IPS DF 6.9 (cell line): ENCODE results near the gene SPTBN5.

Experiments
- DNase-seq: peaks from one replicate; pipeline ENCODE4 v3.0.0-alpha.2; 2013; ENCODE audit warnings: low read depth, low spot score
- H3K27ac ChIP-seq: one replicate; pipeline ENCODE4 v1.5.1; 2013; ENCODE audit warnings: low read length, control low read depth
- H3K27me3 ChIP-seq: 2 replicates; pipeline ENCODE4 v1.6.1; 2013; ENCODE audit warnings: mild to moderate bottlenecking, low read length; ENCODE audit not compliant: control insufficient read depth, insufficient read depth
- H3K36me3 ChIP-seq: 2 replicates; pipeline ENCODE4 v1.6.1; 2013; ENCODE audit warnings: low read length; ENCODE audit not compliant: control insufficient read depth, insufficient read depth
- H3K4me1 ChIP-seq: 2 replicates; pipeline ENCODE4 v1.6.1; 2013; ENCODE audit warnings: low read length; ENCODE audit not compliant: control insufficient read depth, insufficient read depth
- H3K4me3 ChIP-seq: 2 replicates; pipeline ENCODE4 v1.5.1; 2013; ENCODE audit warnings: mild to moderate bottlenecking, low read length
- H3K9me3 ChIP-seq: 2 replicates; pipeline ENCODE4 v1.6.1; 2013; ENCODE audit warnings: low read length, inconsistent platforms; ENCODE audit not compliant: control insufficient read depth, insufficient read depth
- WGBS: extraction: QIAGEN DNeasy Blood & Tissue Kit; methylation state at CpG from one replicate; pipeline ENCODE4 v1.1.7; 2013; ENCODE audit warnings: mixed read lengths, missing lambda C conversion rate; ENCODE audit not compliant: insufficient read length, insufficient coverage; 5-methylcytosine and 5-hydroxymethylcytosine counted together

SPTBN5 gene

GRCh38 chr15:41856262-41856661 is 37.6 kb downstream of the SPTBN5 start:
- no peak for DNase-seq
- Histone ChIP-seq H3K27ac (no peak overlapping the region), H3K9me3 (no peaks in the 10 kb centered on the region), H3K36me3 (no peaks in the 10 kb centered on the region; the same call in 1 of the 2 replicates), H3K4me1 (no peaks in the 10 kb centered on the region), H3K4me3 (no peak overlapping the region), H3K27me3 (no peaks in the 10 kb centered on the region)
- no CpG with 5 or more reads among the region's 17 CpGs for WGBS

DNA sequence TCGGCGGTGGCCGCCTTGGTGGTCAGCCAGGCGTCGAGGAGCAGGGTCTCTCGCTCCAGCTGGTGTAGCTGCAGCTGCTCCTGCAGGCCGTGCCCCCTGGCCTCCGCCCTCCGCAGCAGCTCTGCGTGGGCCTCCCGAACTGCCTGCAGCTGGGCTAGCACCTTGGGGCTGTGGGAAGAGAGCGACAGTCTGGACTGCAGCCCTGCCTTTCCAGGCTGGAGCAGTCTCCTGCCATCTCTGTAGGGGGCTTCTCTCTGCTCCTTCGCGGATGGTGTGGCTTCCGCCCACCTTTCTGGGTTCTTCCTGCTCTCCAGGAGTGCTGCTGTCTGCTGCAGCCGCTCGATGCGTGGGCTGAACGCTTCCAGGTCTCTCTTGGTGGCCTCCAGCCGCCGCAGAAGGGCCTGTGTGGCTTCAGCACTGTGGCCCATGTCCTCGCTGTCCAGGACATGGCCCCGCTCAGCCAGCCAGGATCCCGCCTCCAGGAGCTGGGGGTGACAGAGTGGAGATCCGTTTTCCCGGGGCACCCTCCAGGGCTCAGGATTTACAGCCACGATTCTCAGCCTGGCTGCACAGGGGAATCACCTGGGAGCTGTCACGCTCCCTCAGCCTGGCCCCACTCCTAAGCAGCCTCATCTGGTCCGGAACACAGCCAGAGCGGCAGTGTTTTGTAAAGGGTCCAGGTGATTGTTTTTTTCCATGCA is 38.4 kb downstream of the SPTBN5 start:
- no peaks in the 10 kb centered on the region for H3K9me3 ChIP-seq
- H3K4me3 ChIP-seq = no peak overlapping the region
- H3K27me3 ChIP-seq = no peaks in the 10 kb centered on the region
- no peaks in the 10 kb centered on the region for H3K4me1 ChIP-seq
- no CpG with 5 or more reads among the region's 30 CpGs for WGBS
- H3K36me3 ChIP-seq = no peaks in the 10 kb centered on the region; the same call in 1 of the 2 replicates
- H3K27ac ChIP-seq = no peak overlapping the region
- no peak for DNase-seq

DNA sequence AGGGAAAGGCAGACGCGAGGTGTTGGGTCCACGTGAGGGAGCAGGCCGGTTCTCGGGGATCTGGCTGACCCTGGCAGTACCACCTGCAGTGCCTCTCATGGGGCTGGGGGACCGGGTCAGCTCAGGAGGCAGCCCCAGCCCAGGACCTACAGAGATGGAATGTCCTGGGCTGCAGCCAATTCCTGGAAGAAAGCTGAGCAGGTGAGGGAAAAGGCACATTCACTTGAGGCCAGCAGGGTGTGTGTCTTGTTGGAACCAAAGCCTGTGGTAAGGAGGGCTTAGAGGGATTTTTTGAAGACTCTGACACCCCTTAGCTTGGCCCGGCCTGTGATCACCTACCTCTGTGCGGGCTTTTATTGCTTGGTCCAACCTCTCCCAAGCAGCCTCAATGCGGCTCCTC is 39.4 kb downstream of the SPTBN5 start:
- WGBS = no CpG with 5 or more reads among the region's 9 CpGs
- Histone ChIP-seq H3K9me3 (no peaks in the 10 kb centered on the region), H3K36me3 (no peaks in the 10 kb centered on the region; the same call in 1 of the 2 replicates), H3K27ac (no peak overlapping the region), H3K4me1 (no peaks in the 10 kb centered on the region), H3K27me3 (no peaks in the 10 kb centered on the region), H3K4me3 (no peak overlapping the region)
- DNase-seq = no peak

DNA sequence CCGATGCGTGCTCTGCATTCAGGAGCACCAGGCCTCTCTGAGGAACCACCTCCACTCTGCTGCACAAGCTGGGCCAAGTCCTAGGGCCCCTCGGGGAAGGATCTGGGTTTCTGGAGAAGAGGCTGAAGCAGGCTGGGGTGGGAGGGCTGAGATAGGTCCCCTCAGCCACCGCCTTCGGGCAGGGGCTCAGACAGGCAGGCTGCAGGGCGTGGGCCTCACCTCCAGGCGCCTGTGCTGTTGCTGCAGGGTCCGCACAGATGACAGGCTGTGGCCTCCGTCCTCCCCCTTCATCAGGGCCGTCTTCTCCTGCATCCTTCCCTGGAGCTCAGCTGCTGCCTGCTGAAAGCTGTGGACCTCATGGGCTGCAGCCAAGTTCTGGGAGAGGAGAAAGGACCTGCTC is 40.0 kb downstream of the SPTBN5 start:
- WGBS = no CpG with 5 or more reads among the region's 10 CpGs

GRCh38 chr15:41852736-41853590 is 40.9 kb downstream of the SPTBN5 start:
- Histone ChIP-seq H3K36me3 (peaks cover 3% of the 10 kb centered on the region), H3K4me1 (no peaks in the 10 kb centered on the region; the same call in 1 of the 2 replicates), H3K9me3 (no peaks in the 10 kb centered on the region), H3K27me3 (no peaks in the 10 kb centered on the region), H3K27ac (no peak overlapping the region), H3K4me3 (no peak overlapping the region)
- no peak for DNase-seq
- no CpG with 5 or more reads among the region's 17 CpGs for WGBS

More for the DNA sequence above, 40.0 kb downstream of the SPTBN5 start:
- H3K27ac ChIP-seq = no peak overlapping the region
- no peaks in the 10 kb centered on the region; the same call in 1 of the 2 replicates for H3K4me1 ChIP-seq
- H3K9me3 ChIP-seq = no peaks in the 10 kb centered on the region
- no peaks in the 10 kb centered on the region; the same call in 1 of the 2 replicates for H3K36me3 ChIP-seq
- H3K27me3 ChIP-seq = no peaks in the 10 kb centered on the region
- no peak overlapping the region for H3K4me3 ChIP-seq
- no peak for DNase-seq

GRCh38 chr15:41851755-41852370 is 42.0 kb downstream of the SPTBN5 start:
- Histone ChIP-seq H3K9me3 (no peaks in the 10 kb centered on the region), H3K36me3 (peaks cover 7% of the 10 kb centered on the region; the same call in 1 of the 2 replicates), H3K4me3 (no peak overlapping the region), H3K4me1 (no peaks in the 10 kb centered on the region; the same call in 1 of the 2 replicates), H3K27ac (no peak overlapping the region), H3K27me3 (no peaks in the 10 kb centered on the region)
- no peak for DNase-seq
- WGBS = no CpG with 5 or more reads among the region's 8 CpGs

DNA sequence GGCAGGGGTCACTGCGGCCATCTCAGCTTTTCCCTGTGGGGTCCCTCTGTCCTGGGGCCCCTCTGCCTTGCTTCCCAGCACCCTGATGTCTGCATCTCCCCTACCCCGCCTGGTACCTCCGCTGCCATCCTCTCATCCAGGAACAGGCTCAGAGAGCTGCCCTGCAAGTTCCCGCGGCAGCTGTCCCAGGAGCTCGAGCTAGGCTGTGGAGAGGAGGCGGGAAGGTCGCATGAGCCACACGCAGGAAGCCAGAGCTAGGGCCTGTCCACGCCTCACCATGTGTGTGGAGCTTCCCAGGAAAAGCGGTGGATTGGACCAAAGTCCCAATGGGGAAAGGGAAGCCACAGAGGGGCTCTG is 42.7 kb downstream of the SPTBN5 start:
- Histone ChIP-seq H3K27me3 (no peaks in the 10 kb centered on the region), H3K36me3 (peaks cover 7% of the 10 kb centered on the region; the same call in 1 of the 2 replicates), H3K9me3 (no peaks in the 10 kb centered on the region), H3K27ac (no peak overlapping the region), H3K4me1 (no peaks in the 10 kb centered on the region; the same call in 1 of the 2 replicates), H3K4me3 (no peak overlapping the region)
- no peak for DNase-seq
- no CpG with 5 or more reads among the region's 11 CpGs for WGBS

DNA sequence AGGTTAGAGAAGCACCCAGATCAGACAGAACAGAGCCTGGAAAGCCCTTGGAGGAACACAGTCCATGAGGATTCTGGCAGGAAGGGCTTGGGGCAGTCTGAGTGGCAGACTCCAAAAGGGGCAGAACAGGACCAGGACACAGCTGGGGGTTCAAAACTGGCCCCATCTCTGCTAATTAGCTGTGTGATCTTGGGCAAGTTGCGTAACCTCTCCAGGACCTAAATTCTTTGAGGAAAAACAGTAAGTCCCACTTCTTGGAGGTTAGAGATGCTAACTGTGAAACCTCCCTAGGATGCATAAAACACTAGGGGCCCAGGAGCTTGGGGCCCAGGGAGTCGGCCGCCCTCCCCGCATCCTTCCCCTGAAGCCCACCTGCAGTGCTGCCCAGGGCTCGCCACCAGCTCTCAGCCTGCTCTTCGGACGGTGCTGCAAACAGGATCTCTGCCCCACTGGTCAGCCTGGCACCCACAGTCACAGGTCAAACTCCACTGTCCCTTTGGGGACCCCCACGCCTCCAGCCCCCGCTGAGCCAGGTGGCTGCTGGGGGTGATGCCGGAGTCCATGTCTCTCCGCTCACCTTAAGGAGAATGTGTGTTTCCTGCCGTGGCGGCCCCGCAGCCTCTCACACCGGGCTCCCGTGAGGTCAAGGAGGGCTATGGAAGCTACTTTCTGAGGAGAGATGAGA is 43.2 kb downstream of the SPTBN5 start:
- WGBS = no CpG with 5 or more reads among the region's 16 CpGs
- Histone ChIP-seq H3K27ac (no peak overlapping the region), H3K9me3 (no peaks in the 10 kb centered on the region), H3K4me1 (no peaks in the 10 kb centered on the region; the same call in 1 of the 2 replicates), H3K27me3 (no peaks in the 10 kb centered on the region), H3K4me3 (no peak overlapping the region), H3K36me3 (peaks cover 7% of the 10 kb centered on the region; the same call in 1 of the 2 replicates)
- DNase-seq = no peak

- H3K4me3 ChIP-seq = no peak overlapping the region
- WGBS = no CpG with 5 or more reads among the region's 8 CpGs
- no peak for DNase-seq
These were observed 44.0 kb downstream of the SPTBN5 start for GRCh38 chr15:41849861-41850260.

GRCh38 chr15:41849204-41849603 is 44.6 kb downstream of the SPTBN5 start:
- Histone ChIP-seq H3K27me3 (no peaks in the 10 kb centered on the region), H3K27ac (no peak overlapping the region), H3K4me3 (no peak overlapping the region), H3K36me3 (peaks cover 7% of the 10 kb centered on the region; the same call in 1 of the 2 replicates), H3K4me1 (no peaks in the 10 kb centered on the region; the same call in 1 of the 2 replicates), H3K9me3 (no peaks in the 10 kb centered on the region)
- WGBS = no CpG with 5 or more reads among the region's 6 CpGs
- no peak for DNase-seq

More at GRCh38 chr15:41849861-41850260, 44.0 kb downstream of the SPTBN5 start:
- Histone ChIP-seq H3K27ac (no peak overlapping the region), H3K36me3 (peaks cover 7% of the 10 kb centered on the region; the same call in 1 of the 2 replicates), H3K9me3 (no peaks in the 10 kb centered on the region), H3K4me1 (no peaks in the 10 kb centered on the region; the same call in 1 of the 2 replicates), H3K27me3 (no peaks in the 10 kb centered on the region)
